H1 (cell line): ENCODE data around the gene ADCY2. TPM values are rescaled to one million over a fixed set of nuclear protein-coding genes. Genes with fewer than 3 reads are reported as not detected.

Experiments
- JUN ChIP-seq: IDR thresholded peaks from 2 replicates; pipeline ENCODE4 v1.6.1; 2011; ENCODE audit warnings: low read depth, mild to moderate bottlenecking, improper control_type of control experiment, low read length
- RAD21 ChIP-seq, 2 experiments: IDR thresholded peaks in 1 of 2; conservative IDR thresholded peaks in 1 of 2; 2 replicates each; pipeline ENCODE4 v1.6.1; 2011; ENCODE audit warnings: low read depth in 2 of 2, low read length in 2 of 2, improper control_type of control experiment in 1 of 2, inconsistent platforms in 1 of 2, mild to moderate bottlenecking in 1 of 2, moderate library complexity in 1 of 2
- RFX5 ChIP-seq: IDR thresholded peaks from 2 replicates; pipeline ENCODE4 v1.6.1; 2011; ENCODE audit warnings: low read depth, low read length, improper control_type of control experiment, borderline replicate concordance
- SP2 ChIP-seq: IDR thresholded peaks from 2 replicates; pipeline ENCODE4 v1.6.1; 2012; ENCODE audit warnings: mild to moderate bottlenecking, low read length, inconsistent platforms
- polyA plus RNA-seq, 7 experiments: library from polyadenylated mRNA; depleted of rRNA in 3 of 7; stranded (reverse) in 5 of 7; unstranded in 2 of 7; fragments of >200 nt in 5 of 7; fragments of 200-250 nt in 2 of 7; gene quantifications; 1 replicate in 5 of 7; 2 replicates in 1 of 7; 4 replicates in 1 of 7; pipeline versions ENCODE4 v1.2.1 to v1.2.3, GENCODE V29; 2011 to 2013; ENCODE audit warnings: missing spikeins in 2 of 7, mixed read lengths in 2 of 7
- total RNA-seq: library from RNA; stranded (reverse); fragmentation: NEBNext Ultra II Directional; extraction: Animal tissue kit (Norgen Biotek cat#: 25700); gene quantifications from 2 replicates; pipeline ENCODE4 v1.2.1, GENCODE V29; 2021

ADCY2 gene
- total and polyA plus RNA-seq, 2 of the 8 experiments (the other 6 are each of a cell fraction or from before 2014, with no cell fraction given): 35.8 to 122 TPM

- TF ChIP-seq JUN: no peak
- TF ChIP-seq SP2: no peak
- no peak for TF ChIP-seq RAD21 (IDR thresholded peaks at IDR 0.05 in 1 of 2, conservative IDR thresholded peaks at IDR 0.05 in 1 of 2; ENCODE audit: low read depth in 2 of 2, low read length in 2 of 2)
- no peak for TF ChIP-seq RFX5
These were observed 277.7 kb downstream of the ADCY2 start (continued) for GRCh38 chr5:7673658-7674057.
